Spinal cord (tissue), 10 donors: Measurements from ENCODE around the gene MACROD2. TPM values are rescaled to one million over a fixed set of nuclear protein-coding genes. Genes with fewer than 3 reads are reported as not detected.

ENCODE experiments used
- DNase-seq, 6 donors: peaks; one replicate each; pipeline versions ENCODE4 v3.0.0 to v3.0.0-alpha.2; 2013 to 2015; ENCODE audit warnings: low spot score in 6 of 6, low read depth in 4 of 6
- H3K27ac ChIP-seq: one replicate; pipeline ENCODE4 v1.5.1; 2013; ENCODE audit warnings: low read depth, low read length, control low read depth
- H3K27me3 ChIP-seq: one replicate; pipeline ENCODE4 v1.6.1; 2013; ENCODE audit warnings: low read length; ENCODE audit not compliant: control insufficient read depth, insufficient read depth
- H3K36me3 ChIP-seq: one replicate; pipeline ENCODE4 v1.6.1; 2013; ENCODE audit warnings: low read length; ENCODE audit not compliant: control insufficient read depth, insufficient read depth
- H3K4me1 ChIP-seq: one replicate; pipeline ENCODE4 v1.6.1; 2013; ENCODE audit warnings: low read length; ENCODE audit not compliant: control insufficient read depth, insufficient read depth
- H3K4me3 ChIP-seq: one replicate; pipeline ENCODE4 v1.5.1; 2013; ENCODE audit warnings: low read depth, low read length, control low read depth
- H3K9me3 ChIP-seq: one replicate; pipeline ENCODE4 v1.6.1; 2013; ENCODE audit warnings: low read length; ENCODE audit not compliant: control insufficient read depth, insufficient read depth
- WGBS: methylation state at CpG from one replicate; pipeline ENCODE4 v1.1.5; 2013; ENCODE audit warnings: missing lambda C conversion rate; ENCODE audit not compliant: insufficient coverage; 5-methylcytosine and 5-hydroxymethylcytosine counted together
- polyA plus RNA-seq, 2 donors: library from polyadenylated mRNA; unstranded; fragments of 120-200 nt; gene quantifications; one replicate each; pipeline ENCODE4 v1.2.1, GENCODE V29; 2013; ENCODE audit not compliant: insufficient read length in 2 of 2
- total RNA-seq, 2 donors: library from RNA; depleted of rRNA in 1 of 2; stranded (reverse); fragments of 120-200 nt in 1 of 2; fragments of >200 nt in 1 of 2; gene quantifications; one replicate each; pipeline versions ENCODE4 v1.2.3 to v1.2.4, GENCODE V29; 2013 to 2014
- donor health status: healthy.

The MACROD2 gene
- total and polyA plus RNA-seq, 4 donors: 16.2 to 34.0 (median 23.6) TPM

- WGBS: 64% methylated on average over 1 of the region's 1 CpG
- DNase-seq: no peak
- Histone ChIP-seq H3K27me3 (no peaks in the 10 kb centered on the region), H3K27ac (no peak overlapping the region), H3K4me3 (no peak overlapping the region), H3K4me1 (no peaks in the 10 kb centered on the region), H3K9me3 (no peaks in the 10 kb centered on the region), H3K36me3 (no peaks in the 10 kb centered on the region)
Measured at GRCh38 chr20:14093652-14094051, 98.3 kb downstream of the MACROD2 start.

- no CpG with 5 or more reads among the region's 1 CpG for WGBS
- H3K4me3 ChIP-seq: no peak overlapping the region
- no peak for DNase-seq
- H3K27ac ChIP-seq: no peak overlapping the region
- no peaks in the 10 kb centered on the region for H3K4me1 ChIP-seq
- H3K36me3 ChIP-seq: no peaks in the 10 kb centered on the region
- H3K27me3 ChIP-seq: no peaks in the 10 kb centered on the region
- H3K9me3 ChIP-seq: no peaks in the 10 kb centered on the region
Measured at GRCh38 chr20:14098261-14098660, 102.9 kb downstream of the MACROD2 start.

- H3K4me1 ChIP-seq: no peaks in the 10 kb centered on the region
- peak in 2 of 6 donors; percentile 8 to 51 for DNase-seq
- no peak overlapping the region for H3K4me3 ChIP-seq
- no CpG with 5 or more reads among the region's 3 CpGs for WGBS
- no peaks in the 10 kb centered on the region for H3K27me3 ChIP-seq
- no peaks in the 10 kb centered on the region for H3K36me3 ChIP-seq
- H3K9me3 ChIP-seq: peaks cover 6% of the 10 kb centered on the region
- no peak overlapping the region for H3K27ac ChIP-seq
Measured at GRCh38 chr20:14113416-14113815, 118.1 kb downstream of the MACROD2 start.

- H3K4me1 ChIP-seq: no peaks in the 10 kb centered on the region
- WGBS: no CpG with 5 or more reads among the region's 3 CpGs
- no peak overlapping the region for H3K4me3 ChIP-seq
- peaks cover 6% of the 10 kb centered on the region for H3K9me3 ChIP-seq
- H3K27me3 ChIP-seq: no peaks in the 10 kb centered on the region
- DNase-seq: peak in 1 of 6 donors; percentile 42
- H3K27ac ChIP-seq: no peak overlapping the region
- H3K36me3 ChIP-seq: no peaks in the 10 kb centered on the region
Measured at GRCh38 chr20:14114065-14114704, 118.9 kb downstream of the MACROD2 start.

- no CpG with 5 or more reads among the region's 6 CpGs for WGBS
- H3K27me3 ChIP-seq: no peaks in the 10 kb centered on the region
Measured at GRCh38 chr20:14116037-14116436, 120.7 kb downstream of the MACROD2 start.

GRCh38 chr20:14117768-14118167, 122.5 kb downstream of the MACROD2 start:
- WGBS: no CpG with 5 or more reads among the region's 2 CpGs
- Histone ChIP-seq H3K36me3 (no peaks in the 10 kb centered on the region), H3K27ac (no peak overlapping the region), H3K4me1 (no peaks in the 10 kb centered on the region), H3K9me3 (no peaks in the 10 kb centered on the region), H3K4me3 (no peak overlapping the region), H3K27me3 (no peaks in the 10 kb centered on the region)
- DNase-seq: no peak

More at GRCh38 chr20:14116037-14116436, 120.7 kb downstream of the MACROD2 start:
- Histone ChIP-seq H3K4me3 (no peak overlapping the region), H3K27ac (no peak overlapping the region), H3K9me3 (peaks cover 1% of the 10 kb centered on the region), H3K36me3 (no peaks in the 10 kb centered on the region), H3K4me1 (no peaks in the 10 kb centered on the region)
- no peak for DNase-seq

GRCh38 chr20:14126856-14127255, 131.5 kb downstream of the MACROD2 start:
- no peaks in the 10 kb centered on the region for H3K4me1 ChIP-seq
- H3K4me3 ChIP-seq: no peak overlapping the region
- 67% methylated on average over 1 of the region's 2 CpGs for WGBS
- H3K27me3 ChIP-seq: no peaks in the 10 kb centered on the region
- no peaks in the 10 kb centered on the region for H3K36me3 ChIP-seq
- no peaks in the 10 kb centered on the region for H3K9me3 ChIP-seq
- DNase-seq: no peak
- no peak overlapping the region for H3K27ac ChIP-seq

- Histone ChIP-seq H3K4me1 (no peaks in the 10 kb centered on the region), H3K4me3 (no peak overlapping the region), H3K27ac (no peak overlapping the region), H3K9me3 (no peaks in the 10 kb centered on the region), H3K27me3 (no peaks in the 10 kb centered on the region), H3K36me3 (no peaks in the 10 kb centered on the region)
- DNase-seq: no peak
- 71% methylated on average over 1 of the region's 2 CpGs for WGBS
Measured at GRCh38 chr20:14127514-14128223, 132.4 kb downstream of the MACROD2 start.

- Histone ChIP-seq H3K36me3 (no peaks in the 10 kb centered on the region), H3K4me3 (no peak overlapping the region), H3K4me1 (no peaks in the 10 kb centered on the region), H3K27ac (no peak overlapping the region), H3K9me3 (no peaks in the 10 kb centered on the region), H3K27me3 (no peaks in the 10 kb centered on the region)
- WGBS: no CpG with 5 or more reads among the region's 3 CpGs
- DNase-seq: no peak
Measured at GRCh38 chr20:14134004-14134403, 138.7 kb downstream of the MACROD2 start.

- H3K27ac ChIP-seq: no peak overlapping the region
- H3K36me3 ChIP-seq: no peaks in the 10 kb centered on the region
- 0% methylated on average over 3 of the region's 5 CpGs for WGBS
- no peaks in the 10 kb centered on the region for H3K9me3 ChIP-seq
- H3K4me1 ChIP-seq: no peaks in the 10 kb centered on the region
- peak overlapping the region; percentile 19 for H3K4me3 ChIP-seq
- H3K27me3 ChIP-seq: no peaks in the 10 kb centered on the region
- DNase-seq: peak; percentile 67 to 95 (median 76)
Measured at GRCh38 chr20:14142171-14142570, 146.9 kb downstream of the MACROD2 start.
